GM19452 (cell line): Measurements from ENCODE around the gene JAZF1.
"Not testable (repeated sequence)": the region's sequence is repeated elsewhere in the genome, so short reads cannot be mapped to it uniquely, and the experiment has no call there.

Experiments used
- ATAC-seq: cut with Tn5 transposase; IDR thresholded peaks from one replicate; pipeline ENCODE4 v1.9.1; 2021; ENCODE audit not compliant: unreplicated experiment

Gene JAZF1

GRCh38 chr7:28017372-28017771 is 163.2 kb downstream of the JAZF1 start:
- no peak for ATAC-seq

GRCh38 chr7:28016297-28016696 is 164.3 kb downstream of the JAZF1 start:
- ATAC-seq: no peak

- ATAC-seq: no peak
These were observed 165.4 kb downstream of the JAZF1 start for GRCh38 chr7:28015169-28015568.

GRCh38 chr7:28014340-28014739 is 166.3 kb downstream of the JAZF1 start:
- not testable (repeated sequence) for ATAC-seq

GRCh38 chr7:28013441-28013840 is 167.2 kb downstream of the JAZF1 start:
- ATAC-seq: no peak

GRCh38 chr7:28013019-28013418 is 167.6 kb downstream of the JAZF1 start:
- ATAC-seq: no peak

GRCh38 chr7:28008911-28009310 is 171.7 kb downstream of the JAZF1 start:
- ATAC-seq: no peak

GRCh38 chr7:28008171-28008570 is 172.4 kb downstream of the JAZF1 start:
- ATAC-seq: no peak

- no peak for ATAC-seq
These were observed 174.1 kb downstream of the JAZF1 start for GRCh38 chr7:28006491-28006890.

- ATAC-seq: no peak
These were observed 174.8 kb downstream of the JAZF1 start for GRCh38 chr7:28005847-28006231.

GRCh38 chr7:28005075-28005846 is 175.3 kb downstream of the JAZF1 start:
- ATAC-seq: no peak

GRCh38 chr7:28003408-28003807 is 177.2 kb downstream of the JAZF1 start:
- ATAC-seq: no peak

- no peak for ATAC-seq
These were observed 178.0 kb downstream of the JAZF1 start for GRCh38 chr7:28002638-28003037.

- ATAC-seq: no peak
These were observed 178.7 kb downstream of the JAZF1 start for GRCh38 chr7:28001896-28002295.

- ATAC-seq: no peak
These were observed 180.8 kb downstream of the JAZF1 start for GRCh38 chr7:27999829-28000228.

- ATAC-seq: no peak
These were observed 182.2 kb downstream of the JAZF1 start for GRCh38 chr7:27998382-27998781.

GRCh38 chr7:27997188-27997707 is 183.3 kb downstream of the JAZF1 start:
- no peak for ATAC-seq

GRCh38 chr7:27996141-27996540 is 184.5 kb downstream of the JAZF1 start:
- no peak for ATAC-seq

- ATAC-seq: no peak
These were observed 185.4 kb downstream of the JAZF1 start for GRCh38 chr7:27995228-27995627.

GRCh38 chr7:27994639-27995038 is 186.0 kb downstream of the JAZF1 start:
- ATAC-seq: no peak

GRCh38 chr7:27992755-27993493 is 187.7 kb downstream of the JAZF1 start:
- no peak for ATAC-seq

- ATAC-seq: no peak
These were observed 188.5 kb downstream of the JAZF1 start for GRCh38 chr7:27992097-27992496.
